ENCODE data around the gene PTX4. TPM values are rescaled to one million over a fixed set of nuclear protein-coding genes. Genes with fewer than 3 reads are reported as not detected.
A peak's percentile ranks its signal among the peaks of the same experiment; 100 is the strongest.

Gene PTX4
- total and polyA plus RNA-seq, 2 experiments from 2014 or later, result not detected

- Histone ChIP-seq H3K79me2 (replicated peaks; ENCODE audit: insufficient read depth) (peaks cover 3% of the 10 kb centered on the region; the same call in 1 of the 2 replicates), H2AFZ (peak overlapping the region; percentile 99)
- peaks cover 17% of the 10 kb centered on the region; the same call in 2 of the 3 replicates for H3K36me3 Mint-ChIP-seq (ENCODE audit: low read depth)
These were observed 3.6 kb upstream of the PTX4 start for GRCh38 chr16:1492082-1492922.

More at GRCh38 chr16:1492082-1492922, 3.6 kb upstream of the PTX4 start:
- H3K27ac Mint-ChIP-seq, result peak overlapping the region; percentile 98
- Histone ChIP-seq H3K4me3 (peak overlapping the region; percentile 85), H3K4me2 (peak overlapping the region; percentile 88), H3K27me3 (ENCODE audit: insufficient read depth) (no peaks in the 10 kb centered on the region), H3K4me1 (ENCODE audit: insufficient read depth) (0 out of 2 replicates have a peak, but pooled peaks cover 4% of the 10 kb centered on the region), H3K9me2 (ENCODE audit: insufficient read depth) (no peaks in the 10 kb centered on the region), H4K20me1 (replicated peaks; ENCODE audit: insufficient read depth) (no peaks in the 10 kb centered on the region), H3K27ac (ENCODE audit: low read depth) (peak overlapping the region; percentile 92; the same call in 1 of the 2 replicates), H3F3A (replicated peaks; ENCODE audit: low read depth) (0 out of 2 replicates have a peak, but pooled peaks cover 6% of the 10 kb centered on the region), H3K36me3 (ENCODE audit: insufficient read depth) (no peaks in the 10 kb centered on the region)
- TF ChIP-seq REST (IDR thresholded peaks at IDR 0.05; ENCODE audit: unreplicated experiment) (no peak), STAT1 (IDR thresholded peaks at IDR 0.05; ENCODE audit: unreplicated experiment) (no peak), ZNF462 (CRISPR knock-in tag; IDR thresholded peaks at IDR 0.05) (no peak), NANOG (IDR thresholded peaks at IDR 0.05; ENCODE audit: borderline replicate concordance) (no peak), CTCF (conservative IDR thresholded peaks at IDR 0.05; ENCODE audit: low read depth in 2 of 2) (no peak), CREB1 (CRISPR knock-in tag; IDR thresholded peaks at IDR 0.05; ENCODE audit: low read depth) (no peak), EZH2 (IDR thresholded peaks at IDR 0.05; ENCODE audit: low read depth, unreplicated experiment) (no peak), ETS1 (IDR thresholded peaks at IDR 0.05) (no peak), EZH2phosphoT487 (IDR thresholded peaks at IDR 0.05; ENCODE audit: unreplicated experiment) (no peak), ZNF114 (CRISPR knock-in tag; IDR thresholded peaks at IDR 0.05) (no peak), POLR2AphosphoS5 (IDR thresholded peaks at IDR 0.05; ENCODE audit: low read depth) (no peak), JUNB (IDR thresholded peaks at IDR 0.05; ENCODE audit: unreplicated experiment) (no peak), ZNF331 (CRISPR knock-in tag; IDR thresholded peaks at IDR 0.05; ENCODE audit: low read depth) (no peak)
- H3K9me3 Mint-ChIP-seq, result no peaks in the 10 kb centered on the region
- DNase-seq (ENCODE audit: low spot score), result no peak
- ATAC-seq, result no peak
- H3K4me3 Mint-ChIP-seq, result peak overlapping the region; percentile 90
- peaks cover 8% of the 10 kb centered on the region for H3K27me3 Mint-ChIP-seq (ENCODE audit: insufficient read depth, low read depth, poor library complexity)
- peaks cover 6% of the 10 kb centered on the region; the same call in 2 of the 3 replicates for H3K4me1 Mint-ChIP-seq
